GM06990 (cell line): Measurements from ENCODE around the gene BCAR1.
"Not testable (repeated sequence)": the region's sequence is repeated elsewhere in the genome, so short reads cannot be mapped to it uniquely, and the experiment has no call there.

ENCODE experiments used
- DNase-seq: peaks from one replicate; pipeline ENCODE4 v3.0.0-alpha.2; 2011; ENCODE audit not compliant: insufficient read length; ENCODE audit errors: extremely low read depth
- H3K27me3 ChIP-seq: replicated peaks from 2 replicates; pipeline ENCODE4 v1.6.0; 2011; ENCODE audit warnings: low read length; ENCODE audit not compliant: control insufficient read depth, insufficient read depth
- H3K36me3 ChIP-seq: 2 replicates; pipeline ENCODE4 v1.5.1; 2011; ENCODE audit warnings: low read length; ENCODE audit not compliant: control insufficient read depth, insufficient read depth
- H3K4me3 ChIP-seq: replicated peaks from 2 replicates; pipeline ENCODE4 v1.5.1; 2011; ENCODE audit warnings: low read depth, mild to moderate bottlenecking, control low read depth, low read length
- TF ChIP-seq, protein P1 (sequence below): IDR thresholded peaks from 2 replicates; pipeline ENCODE4 v1.5.1; 2011; ENCODE audit warnings: low read length, control low read depth, mild to moderate bottlenecking, inconsistent platforms; ENCODE audit not compliant: insufficient read depth, poor library complexity, severe bottlenecking

Gene BCAR1

DNA sequence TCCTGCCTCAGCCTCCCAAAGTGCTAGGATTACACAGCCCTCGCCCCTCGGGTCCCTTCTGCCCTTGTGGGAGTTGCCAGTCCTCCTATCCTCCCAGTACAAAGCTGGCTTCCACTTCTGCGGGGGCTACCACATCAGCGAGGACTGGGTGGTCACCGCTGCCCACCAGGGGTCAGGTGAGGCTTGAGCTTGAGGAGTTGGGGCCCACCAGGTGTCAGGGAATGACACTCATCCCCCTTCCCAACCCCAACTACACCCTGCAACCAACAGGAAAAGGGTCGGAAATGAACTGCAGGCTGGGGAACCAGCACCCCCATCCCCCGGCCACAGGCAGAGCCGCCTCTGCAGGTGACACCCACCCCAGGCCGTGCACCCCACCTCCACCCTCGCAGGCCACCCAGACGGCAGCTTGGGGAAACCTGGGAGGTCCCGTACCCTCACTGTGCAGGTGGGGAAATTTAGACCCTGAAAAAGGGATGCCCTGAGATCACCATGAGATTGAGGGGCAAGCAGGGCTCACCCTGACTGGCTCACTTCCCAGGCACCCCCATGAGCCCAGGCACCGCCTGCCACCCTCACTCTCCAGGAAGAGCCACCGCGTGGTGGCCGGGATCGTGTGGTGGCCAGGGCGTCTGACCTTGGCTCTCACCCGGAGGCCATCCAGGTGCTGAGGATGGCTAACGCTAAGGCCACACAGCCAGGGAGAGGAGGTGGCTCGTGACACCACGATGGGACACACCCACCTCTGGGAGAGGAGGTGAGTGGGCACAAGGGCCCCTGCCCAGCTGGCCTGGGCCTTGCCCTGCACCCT is 24.7 kb downstream of the BCAR1 start:
- Histone ChIP-seq H3K27me3 (no peaks in the 10 kb centered on the region), H3K4me3 (no peak overlapping the region), H3K36me3 (peaks cover 7% of the 10 kb centered on the region)
- DNase-seq: no peak
- TF ChIP-seq, protein P1, sequence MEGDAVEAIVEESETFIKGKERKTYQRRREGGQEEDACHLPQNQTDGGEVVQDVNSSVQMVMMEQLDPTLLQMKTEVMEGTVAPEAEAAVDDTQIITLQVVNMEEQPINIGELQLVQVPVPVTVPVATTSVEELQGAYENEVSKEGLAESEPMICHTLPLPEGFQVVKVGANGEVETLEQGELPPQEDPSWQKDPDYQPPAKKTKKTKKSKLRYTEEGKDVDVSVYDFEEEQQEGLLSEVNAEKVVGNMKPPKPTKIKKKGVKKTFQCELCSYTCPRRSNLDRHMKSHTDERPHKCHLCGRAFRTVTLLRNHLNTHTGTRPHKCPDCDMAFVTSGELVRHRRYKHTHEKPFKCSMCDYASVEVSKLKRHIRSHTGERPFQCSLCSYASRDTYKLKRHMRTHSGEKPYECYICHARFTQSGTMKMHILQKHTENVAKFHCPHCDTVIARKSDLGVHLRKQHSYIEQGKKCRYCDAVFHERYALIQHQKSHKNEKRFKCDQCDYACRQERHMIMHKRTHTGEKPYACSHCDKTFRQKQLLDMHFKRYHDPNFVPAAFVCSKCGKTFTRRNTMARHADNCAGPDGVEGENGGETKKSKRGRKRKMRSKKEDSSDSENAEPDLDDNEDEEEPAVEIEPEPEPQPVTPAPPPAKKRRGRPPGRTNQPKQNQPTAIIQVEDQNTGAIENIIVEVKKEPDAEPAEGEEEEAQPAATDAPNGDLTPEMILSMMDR: no peak

DNA sequence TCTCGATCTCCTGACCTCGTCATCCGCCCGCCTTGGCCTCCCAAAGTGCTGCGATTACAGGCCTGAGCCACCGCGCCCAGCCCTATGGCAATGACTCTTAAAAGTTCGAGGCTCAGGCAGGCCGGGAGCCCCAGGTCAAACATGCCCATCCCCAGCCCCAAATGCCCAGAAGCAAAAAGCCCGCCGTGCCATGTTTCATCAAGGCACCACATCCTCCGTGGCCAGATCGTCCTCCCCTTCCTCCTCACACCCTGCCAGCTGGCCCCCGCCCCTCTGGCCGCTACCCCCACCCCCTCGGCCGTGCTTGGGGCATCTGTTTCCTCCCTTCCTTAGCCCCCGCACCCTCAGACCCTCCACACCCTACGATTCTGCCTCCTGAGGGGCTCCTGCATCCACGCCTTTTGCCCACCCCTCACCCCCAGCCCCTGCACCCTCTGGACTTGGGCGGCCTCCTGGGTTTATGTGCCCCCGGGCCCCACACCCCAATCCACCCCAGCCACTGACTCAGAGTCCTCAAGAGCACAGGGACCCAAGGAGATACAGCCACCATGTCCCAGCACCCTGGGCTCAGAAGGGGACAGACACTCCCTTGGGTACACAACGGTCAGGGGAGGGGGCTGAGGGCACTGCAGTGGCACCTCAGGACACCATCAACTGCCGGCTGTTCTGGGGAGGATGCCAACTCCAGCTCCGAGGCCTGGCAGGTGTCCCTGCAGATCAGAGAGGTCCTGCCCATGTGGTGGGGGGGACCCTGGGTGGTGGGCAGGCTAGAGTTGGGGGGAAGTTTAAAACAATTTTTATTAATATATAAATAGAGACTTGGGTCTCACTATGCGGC is 25.5 kb downstream of the BCAR1 start:
- Histone ChIP-seq H3K27me3 (no peaks in the 10 kb centered on the region), H3K36me3 (peaks cover 7% of the 10 kb centered on the region), H3K4me3 (no peak overlapping the region)
- TF ChIP-seq, protein P1: no peak
- DNase-seq: no peak

DNA sequence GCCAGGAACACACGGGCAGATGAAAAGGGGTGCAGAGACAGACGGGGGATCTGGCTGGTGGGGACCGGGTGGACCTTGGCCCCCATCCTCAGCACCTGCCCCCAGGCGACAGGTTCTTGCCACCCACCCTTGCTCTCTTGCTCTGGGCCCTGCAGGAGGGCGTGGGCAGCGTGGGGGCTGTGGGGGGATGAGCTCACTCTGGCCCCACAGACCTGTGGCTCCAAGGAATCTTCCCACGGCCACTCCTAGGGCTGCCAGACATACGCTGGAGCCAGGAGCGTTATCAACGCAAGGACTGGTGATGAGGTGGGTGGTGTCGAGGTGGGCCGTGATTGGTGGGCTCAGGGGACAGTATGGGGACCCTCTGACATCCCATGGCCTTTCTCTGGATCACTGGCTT is 26.3 kb downstream of the BCAR1 start:
- DNase-seq: no peak
- Histone ChIP-seq H3K4me3 (no peak overlapping the region), H3K27me3 (no peaks in the 10 kb centered on the region), H3K36me3 (peaks cover 7% of the 10 kb centered on the region)
- TF ChIP-seq, protein P1: no peak

DNA sequence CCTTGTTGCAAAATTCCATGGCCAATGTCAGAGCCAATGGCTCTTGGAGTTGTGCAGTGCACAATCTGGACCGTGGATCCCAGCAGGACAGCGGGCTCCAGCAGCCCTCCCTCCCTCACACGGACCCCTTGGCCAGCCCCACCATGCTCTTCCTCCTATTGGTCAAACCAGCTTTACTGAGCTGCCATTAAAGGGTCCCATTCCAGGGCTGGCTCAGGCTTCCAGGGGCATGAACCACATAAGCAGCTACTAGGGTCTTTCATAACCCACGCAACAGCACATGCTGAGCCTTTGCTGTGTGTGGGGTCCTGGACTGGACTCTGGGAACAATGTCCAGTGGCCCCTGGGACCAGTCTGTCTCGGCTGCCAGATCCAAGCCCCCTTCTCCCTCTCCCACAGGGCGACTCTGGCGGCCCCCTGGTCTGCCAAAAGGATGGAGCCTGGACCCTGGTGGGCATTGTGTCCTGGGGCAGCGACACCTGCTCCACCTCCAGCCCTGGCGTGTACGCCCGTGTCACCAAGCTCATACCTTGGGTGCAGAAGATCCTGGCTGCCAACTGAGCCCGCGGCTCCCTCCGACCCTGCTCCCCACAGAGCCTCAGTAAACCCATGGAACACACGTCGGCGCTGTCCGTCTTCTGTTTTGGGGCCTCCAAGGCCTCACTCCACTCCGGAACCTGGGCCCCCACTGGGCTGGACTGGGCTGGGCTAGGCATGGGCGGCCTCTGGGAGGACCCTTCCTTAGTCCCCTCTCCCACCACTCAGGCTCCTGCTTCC is 26.9 kb downstream of the BCAR1 start:
- TF ChIP-seq, protein P1: no peak
- Histone ChIP-seq H3K27me3 (no peaks in the 10 kb centered on the region), H3K36me3 (peaks cover 3% of the 10 kb centered on the region), H3K4me3 (no peak overlapping the region)
- no peak for DNase-seq

DNA sequence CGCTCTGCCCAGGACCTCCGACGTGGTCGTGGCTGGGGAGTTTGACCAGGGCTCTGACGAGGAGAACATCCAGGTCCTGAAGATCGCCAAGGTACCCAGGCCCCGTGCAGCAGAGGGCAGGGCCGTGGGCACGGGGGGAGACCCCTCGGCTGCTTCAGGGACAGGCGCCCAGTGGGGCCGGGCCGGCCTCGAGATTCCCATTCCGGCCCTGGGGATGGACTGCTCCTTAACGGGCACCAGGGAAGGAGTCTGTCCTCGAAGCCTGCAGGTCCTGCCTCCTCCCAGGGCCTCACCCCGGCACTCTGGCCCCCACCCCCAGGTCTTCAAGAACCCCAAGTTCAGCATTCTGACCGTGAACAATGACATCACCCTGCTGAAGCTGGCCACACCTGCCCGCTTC is 28.3 kb downstream of the BCAR1 start:
- H3K36me3 ChIP-seq, H3K27me3 ChIP-seq, DNase-seq, H3K4me3 ChIP-seq: not testable (repeated sequence)
